Uterus (tissue), 2 donors: ENCODE data around the gene PDE6B.

Experiments
- POLR2A ChIP-seq, 2 donors: fragments of 450-650 bp; IDR thresholded peaks; one replicate each; pipeline ENCODE4 v1.6.1; 2016; ENCODE audit warnings: antibody characterized with exemption in 2 of 2, mild to moderate bottlenecking in 1 of 2, moderate library complexity in 1 of 2
- TF ChIP-seq, protein P1 (sequence below), 4 experiments: fragments of 200-600 bp in 2 of 4; fragments of 450-650 bp in 2 of 4; sonication (generic) in 2 of 4; IDR thresholded peaks; one replicate each; pipeline ENCODE4 v1.5.1; 2016 to 2019; ENCODE audit warnings: antibody characterized with exemption in 4 of 4, mild to moderate bottlenecking in 2 of 4, moderate library complexity in 1 of 4

DNA sequence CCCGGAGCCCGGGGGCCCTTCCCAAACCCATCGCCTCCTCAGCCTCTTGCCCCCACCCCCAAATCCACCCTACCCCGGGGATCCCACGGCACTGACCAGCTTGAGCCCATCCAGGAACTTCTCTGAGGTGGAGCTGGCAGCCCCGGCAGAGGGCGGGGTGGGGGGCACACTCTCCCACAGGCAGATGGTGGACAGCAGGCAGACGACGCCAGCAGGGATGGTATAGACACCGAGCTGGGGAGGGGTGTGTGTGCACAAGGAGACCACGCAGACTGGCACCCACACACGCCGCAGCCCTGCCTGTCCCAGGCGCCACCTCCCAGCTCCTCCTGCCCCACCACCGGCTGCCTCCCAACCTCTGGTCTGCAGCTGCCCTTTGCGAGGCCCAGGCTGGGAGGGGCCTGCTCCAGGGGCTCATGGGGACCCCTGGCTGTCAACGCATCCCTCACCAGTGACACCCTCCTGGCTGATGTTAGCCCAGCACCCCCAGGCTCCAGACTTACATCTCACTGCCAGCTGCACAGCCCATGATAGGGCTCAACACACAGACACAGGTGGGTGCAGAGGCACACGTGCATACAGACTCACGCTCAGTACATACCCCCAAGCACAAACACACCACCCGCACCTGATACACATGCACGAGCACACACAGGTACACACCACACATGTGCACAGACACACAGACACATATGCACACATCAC, 59.4 kb downstream of the PDE6B start:
- TF ChIP-seq, protein P1, sequence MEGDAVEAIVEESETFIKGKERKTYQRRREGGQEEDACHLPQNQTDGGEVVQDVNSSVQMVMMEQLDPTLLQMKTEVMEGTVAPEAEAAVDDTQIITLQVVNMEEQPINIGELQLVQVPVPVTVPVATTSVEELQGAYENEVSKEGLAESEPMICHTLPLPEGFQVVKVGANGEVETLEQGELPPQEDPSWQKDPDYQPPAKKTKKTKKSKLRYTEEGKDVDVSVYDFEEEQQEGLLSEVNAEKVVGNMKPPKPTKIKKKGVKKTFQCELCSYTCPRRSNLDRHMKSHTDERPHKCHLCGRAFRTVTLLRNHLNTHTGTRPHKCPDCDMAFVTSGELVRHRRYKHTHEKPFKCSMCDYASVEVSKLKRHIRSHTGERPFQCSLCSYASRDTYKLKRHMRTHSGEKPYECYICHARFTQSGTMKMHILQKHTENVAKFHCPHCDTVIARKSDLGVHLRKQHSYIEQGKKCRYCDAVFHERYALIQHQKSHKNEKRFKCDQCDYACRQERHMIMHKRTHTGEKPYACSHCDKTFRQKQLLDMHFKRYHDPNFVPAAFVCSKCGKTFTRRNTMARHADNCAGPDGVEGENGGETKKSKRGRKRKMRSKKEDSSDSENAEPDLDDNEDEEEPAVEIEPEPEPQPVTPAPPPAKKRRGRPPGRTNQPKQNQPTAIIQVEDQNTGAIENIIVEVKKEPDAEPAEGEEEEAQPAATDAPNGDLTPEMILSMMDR (IDR thresholded peaks at IDR 0.05): no peak
- no peak for TF ChIP-seq POLR2A (IDR thresholded peaks at IDR 0.05)
